A673 (cell line): ENCODE measurements around the gene HELZ2. TPM values are rescaled to one million over a fixed set of nuclear protein-coding genes. Genes with fewer than 3 reads are reported as not detected.
A peak's percentile ranks its signal among the peaks of the same experiment; 100 is the strongest.

Experiments
- BruUV-seq: library from RNA; stranded (reverse); fragments of 400-500 nt; replicated peaks from 2 replicates; lab custom pipeline; 2021; lab: Mats Ljungman, UMichigan
- CTCF ChIA-PET: fragments of 300-600 bp; sonication (Branson Sonifier 250); formaldehyde crosslinking; loops from one replicate; lab custom pipeline; 2022; ENCODE audit warnings: antibody characterized with exemption; lab: Charles Lee
- POLR2A ChIA-PET: fragments of 300-600 bp; sonication (Branson Sonifier 250); formaldehyde crosslinking; loops from one replicate; lab custom pipeline; 2022; ENCODE audit warnings: antibody characterized with exemption; ENCODE audit not compliant: low non-redundant PET; lab: Charles Lee
- DNase-seq: peaks from one replicate; pipeline ENCODE4 v3.0.0-alpha.2; 2015; ENCODE audit warnings: low spot score
- H3K27ac ChIP-seq: fragments of 200-600 bp; sonication (generic); 2 replicates; pipeline ENCODE4 v1.5.1; 2016; ENCODE audit warnings: mixed run types, low read depth, mild to moderate bottlenecking, mixed read lengths, antibody characterized with exemption, low read length; ENCODE audit not compliant: poor library complexity, severe bottlenecking
- H3K27me3 ChIP-seq: fragments of 200-600 bp; sonication (generic); replicated peaks from 2 replicates; pipeline ENCODE4 v1.6.1; 2017; ENCODE audit warnings: mixed run types, low read depth, mild to moderate bottlenecking, mixed read lengths, antibody characterized with exemption, low read length; ENCODE audit not compliant: insufficient read depth, poor library complexity
- H3K36me3 ChIP-seq: fragments of 200-600 bp; sonication (generic); 2 replicates; pipeline ENCODE4 v1.6.1; 2016; ENCODE audit warnings: mixed run types, mild to moderate bottlenecking, mixed read lengths, antibody characterized with exemption, low read length; ENCODE audit not compliant: insufficient read depth, poor library complexity, severe bottlenecking
- H3K4me1 ChIP-seq: fragments of 200-600 bp; sonication (generic); 2 replicates; pipeline ENCODE4 v1.6.1; 2017; ENCODE audit warnings: mixed run types, mild to moderate bottlenecking, mixed read lengths, antibody characterized with exemption, low read length; ENCODE audit not compliant: insufficient read depth, poor library complexity, severe bottlenecking
- H3K4me3 ChIP-seq: fragments of 200-600 bp; sonication (generic); 2 replicates; pipeline ENCODE4 v1.5.1; 2016; ENCODE audit warnings: low read depth, mixed run types, mild to moderate bottlenecking, mixed read lengths, low read length; ENCODE audit not compliant: poor library complexity, severe bottlenecking
- H3K9me3 ChIP-seq: fragments of 200-600 bp; sonication (generic); 2 replicates; pipeline ENCODE4 v1.6.1; 2016; ENCODE audit warnings: mixed run types, low read depth, mild to moderate bottlenecking, mixed read lengths, antibody characterized with exemption, low read length; ENCODE audit not compliant: poor library complexity, severe bottlenecking
- CTCF ChIP-seq: fragments of 300-800, 200-600 bp; sonication (generic); conservative IDR thresholded peaks from 2 replicates; pipeline ENCODE4 v1.5.1; 2017; ENCODE audit warnings: low read depth, mild to moderate bottlenecking, antibody characterized with exemption, low read length, moderate library complexity, mixed read lengths
- EZH2 ChIP-seq: fragments of 200-600 bp; sonication (generic); IDR thresholded peaks from 2 replicates; pipeline ENCODE4 v1.6.1; 2017; ENCODE audit warnings: borderline replicate concordance, low read depth, mild to moderate bottlenecking, mixed read lengths, antibody characterized with exemption, low read length; ENCODE audit not compliant: poor library complexity, severe bottlenecking
- intact Hi-C: fragments of 100-400 bp; cut with micrococcal nuclease; formaldehyde crosslinking; loops from one replicate; pipeline ENCODE4 v1.10.0; 2022; ENCODE audit not compliant: unreplicated experiment
- total RNA-seq: library from RNA; stranded (reverse); gene quantifications from 2 replicates; pipeline ENCODE4 v1.2.3, GENCODE V29; 2021

The HELZ2 gene
- total RNA-seq, 1 experiment from 2014 or later: 21.0 TPM

GRCh38 chr20:63574829-63575743 is 1.0 kb upstream of the HELZ2 start:
- Histone ChIP-seq H3K36me3 (no peaks in the 10 kb centered on the region), H3K4me1 (peaks cover 5% of the 10 kb centered on the region), H3K4me3 (no peak overlapping the region), H3K9me3 (no peaks in the 10 kb centered on the region), H3K27ac (peak overlapping the region; percentile 70), H3K27me3 (no peaks in the 10 kb centered on the region)
- intact Hi-C loops: no loop called here
- CTCF ChIA-PET: no interaction called here
- BruUV-seq: no TSS peak
- no peak for DNase-seq
- POLR2A ChIA-PET: no interaction called here
- no peak for TF ChIP-seq EZH2
- no peak for TF ChIP-seq CTCF

DNA sequence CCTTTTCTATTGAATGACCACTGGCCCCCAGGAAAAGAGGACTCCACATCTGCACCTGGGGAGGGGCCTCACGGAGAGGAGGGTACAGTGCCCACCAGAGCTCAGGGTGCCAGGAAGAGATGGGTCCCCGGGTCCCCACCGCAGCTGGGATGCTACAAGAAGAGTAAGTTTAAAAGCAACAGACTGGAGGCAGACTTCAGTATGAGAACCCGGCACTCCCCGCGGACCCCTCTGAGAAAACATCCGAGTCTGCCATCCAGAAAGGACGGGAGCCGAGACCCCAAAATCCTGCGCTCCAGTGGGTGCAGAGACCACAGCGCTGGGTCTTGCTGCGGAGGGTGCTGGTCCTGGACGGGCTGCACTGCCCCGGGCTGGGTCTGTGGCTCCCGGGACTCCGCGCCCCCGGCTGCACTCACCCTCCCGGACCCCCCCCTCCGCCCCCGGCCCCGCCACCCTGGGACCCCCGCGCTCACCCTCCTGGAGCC is 350 bp downstream of the HELZ2 start:
- Histone ChIP-seq H3K27ac (peak overlapping the region; percentile 67), H3K36me3 (no peaks in the 10 kb centered on the region), H3K9me3 (no peaks in the 10 kb centered on the region), H3K4me3 (peak overlapping the region; percentile 68), H3K27me3 (no peaks in the 10 kb centered on the region), H3K4me1 (peaks cover 5% of the 10 kb centered on the region)
- no peak for TF ChIP-seq CTCF
- BruUV-seq: no TSS peak
- no peak for DNase-seq
- POLR2A ChIA-PET: interaction anchor here (0.5 to 0.6 kb wide), 2 partner anchors 49 to 123 kb away, joined by 3 read pairs; partner anchors contain the start of gene TNFRSF6B
- CTCF ChIA-PET: interaction anchor here (1.0 kb wide), 2 partner anchors 36 to 68 kb away, joined by 3 read pairs; no protein-coding TSS in a partner anchor
- intact Hi-C loops: no loop called here

- Histone ChIP-seq H3K27ac (peak overlapping the region; percentile 67), H3K27me3 (no peaks in the 10 kb centered on the region), H3K36me3 (no peaks in the 10 kb centered on the region), H3K9me3 (no peaks in the 10 kb centered on the region), H3K4me1 (peaks cover 5% of the 10 kb centered on the region), H3K4me3 (peak overlapping the region; percentile 68)
- TF ChIP-seq EZH2 (no peak), CTCF (no peak)
- ChIA-PET CTCF (interaction anchor here (1.0 kb wide), 1 partner anchor 69 kb away, joined by 3 read pairs; no protein-coding TSS in a partner anchor), POLR2A (no interaction called here)
- intact Hi-C loops: no loop called here
- BruUV-seq: no TSS peak
- DNase-seq: no peak
Observed at GRCh38 chr20:63572788-63573646, 1.0 kb downstream of the HELZ2 start.
